Panc1 (cell line): ENCODE results near the gene HAND1. TPM values are rescaled to one million over a fixed set of nuclear protein-coding genes. Genes with fewer than 3 reads are reported as not detected.

Source experiments
- ATAC-seq: fragments of 200-7000 bp; cut with Tn5 transposase; 2 replicates; pipeline ENCODE4 v1.9.1; 2020; ENCODE audit warnings: mild to moderate bottlenecking, moderate library complexity
- BruUV-seq: library from RNA; stranded (reverse); fragments of 400-500 nt; replicated peaks from 2 replicates; lab custom pipeline; 2021; lab: Mats Ljungman, UMichigan
- CTCF ChIA-PET: fragments of 300-600 bp; sonication (Branson Sonifier 250); formaldehyde crosslinking; loops from one replicate; lab custom pipeline; 2022; ENCODE audit warnings: antibody characterized with exemption; lab: Charles Lee
- POLR2A ChIA-PET: fragments of 300-600 bp; sonication (Branson Sonifier 250); formaldehyde crosslinking; loops from one replicate; lab custom pipeline; 2022; ENCODE audit warnings: antibody characterized with exemption; lab: Charles Lee
- DNase-seq: peaks from one replicate; pipeline ENCODE4 v3.0.0-alpha.2; 2010; ENCODE audit warnings: low read depth, low spot score
- H3K27ac ChIP-seq: 2 replicates; pipeline ENCODE4 v1.5.1; 2011; ENCODE audit warnings: mild to moderate bottlenecking, low read length, inconsistent platforms
- H3K27me3 ChIP-seq: fragments of 200-500 bp; sonication (Bioruptor generic); 2 replicates; pipeline ENCODE4 v1.6.0; 2014; ENCODE audit warnings: low read length, inconsistent platforms; ENCODE audit not compliant: control insufficient read depth, insufficient read depth
- H3K36me3 ChIP-seq: fragments of 200-500 bp; sonication (Bioruptor generic); 2 replicates; pipeline ENCODE4 v1.5.1; 2014; ENCODE audit warnings: inconsistent platforms, mild to moderate bottlenecking, low read length, moderate library complexity; ENCODE audit not compliant: control insufficient read depth, insufficient read depth
- H3K4me1 ChIP-seq: 2 replicates; pipeline ENCODE4 v1.5.1; 2011; ENCODE audit warnings: inconsistent platforms, mild to moderate bottlenecking, low read length, moderate library complexity; ENCODE audit not compliant: control insufficient read depth, insufficient read depth
- H3K4me3 ChIP-seq, 2 experiments: 2 replicates each; pipeline ENCODE4 v1.5.1; 2011 to 2012; ENCODE audit warnings: low read depth in 2 of 2, low read length in 2 of 2, mild to moderate bottlenecking in 2 of 2, inconsistent platforms in 1 of 2, moderate library complexity in 1 of 2
- H3K9me3 ChIP-seq: fragments of 200-500 bp; sonication (Bioruptor generic); 2 replicates; pipeline ENCODE4 v1.5.1; 2014; ENCODE audit warnings: low read depth, mild to moderate bottlenecking, inconsistent platforms, low read length, moderate library complexity; ENCODE audit not compliant: control insufficient read depth, insufficient read depth
- POLR2AphosphoS5 ChIP-seq: IDR thresholded peaks from 2 replicates; pipeline ENCODE4 v1.6.1; 2012; ENCODE audit warnings: mild to moderate bottlenecking, low read depth, low read length, moderate library complexity
- SIN3A ChIP-seq: IDR thresholded peaks from 2 replicates; pipeline ENCODE4 v1.6.1; 2012; ENCODE audit warnings: low read depth, mild to moderate bottlenecking, low read length, moderate library complexity, borderline replicate concordance; ENCODE audit not compliant: insufficient read depth
- TCF7L2 ChIP-seq: IDR thresholded peaks from 2 replicates; pipeline ENCODE4 v1.6.1; 2011; ENCODE audit warnings: mild to moderate bottlenecking, low read depth, low read length, inconsistent platforms
- in situ Hi-C: cut with HindIII; loops from 2 replicates; pipeline ENCODE4 v1.10.0; 2016; ENCODE audit warnings: low sequenced_read_pairs, low pct_unique_long_range_greater_than_20kb
- intact Hi-C: fragments of 100-400 bp; cut with micrococcal nuclease; formaldehyde crosslinking; loops from one replicate; pipeline ENCODE4 v1.10.0; 2022; ENCODE audit not compliant: unreplicated experiment
- total RNA-seq: library from RNA; stranded (reverse); gene quantifications from one replicate; pipeline ENCODE4 v1.2.1, GENCODE V29; 2021; ENCODE audit not compliant: unreplicated experiment
- TF ChIP-seq, protein P1 (sequence below), 2 experiments: IDR thresholded peaks; 2 replicates each; pipeline ENCODE4 v1.6.1; 2011 to 2012; ENCODE audit warnings: low read depth in 2 of 2, control low read depth in 1 of 2, low read length in 1 of 2, mild to moderate bottlenecking in 1 of 2, moderate library complexity in 1 of 2; ENCODE audit not compliant: insufficient read depth in 1 of 2
- TF ChIP-seq, protein P2 (sequence below): fragments of 450-650 bp; IDR thresholded peaks from 2 replicates; pipeline ENCODE4 v1.5.1; 2017; ENCODE audit warnings: mild to moderate bottlenecking

HAND1 gene
- total RNA-seq, 1 experiment from 2014 or later = 0.10 TPM

DNA sequence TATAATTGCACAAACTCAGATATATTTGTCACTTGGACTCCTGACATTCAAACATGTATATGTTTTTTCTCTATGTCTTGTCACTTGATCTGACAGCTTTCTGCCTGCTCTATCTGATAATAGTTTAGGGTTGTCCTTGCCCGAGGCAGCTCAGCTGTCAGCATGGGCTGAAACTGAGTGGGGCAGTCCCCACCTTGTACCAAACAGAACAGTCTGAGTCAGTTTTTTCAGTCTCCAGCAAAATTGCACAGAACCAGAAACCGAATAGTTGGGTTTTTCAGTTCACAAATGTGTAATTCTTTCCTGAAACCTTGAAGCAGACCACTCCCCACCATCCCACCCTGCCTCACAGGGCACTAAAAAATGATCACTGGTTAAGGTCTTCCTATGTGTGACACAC is 9.5 kb upstream of the HAND1 start:
- H3K9me3 ChIP-seq = no peaks in the 10 kb centered on the region
- ChIA-PET POLR2A (no interaction called here), CTCF (no interaction called here)
- no peaks in the 10 kb centered on the region for H3K4me1 ChIP-seq
- no peak overlapping the region for H3K27ac ChIP-seq
- no peaks in the 10 kb centered on the region for H3K36me3 ChIP-seq
- intact Hi-C loops (no loop called here), in situ Hi-C loops (no loop called here)
- no TSS peak for BruUV-seq
- TF ChIP-seq, protein P1, sequence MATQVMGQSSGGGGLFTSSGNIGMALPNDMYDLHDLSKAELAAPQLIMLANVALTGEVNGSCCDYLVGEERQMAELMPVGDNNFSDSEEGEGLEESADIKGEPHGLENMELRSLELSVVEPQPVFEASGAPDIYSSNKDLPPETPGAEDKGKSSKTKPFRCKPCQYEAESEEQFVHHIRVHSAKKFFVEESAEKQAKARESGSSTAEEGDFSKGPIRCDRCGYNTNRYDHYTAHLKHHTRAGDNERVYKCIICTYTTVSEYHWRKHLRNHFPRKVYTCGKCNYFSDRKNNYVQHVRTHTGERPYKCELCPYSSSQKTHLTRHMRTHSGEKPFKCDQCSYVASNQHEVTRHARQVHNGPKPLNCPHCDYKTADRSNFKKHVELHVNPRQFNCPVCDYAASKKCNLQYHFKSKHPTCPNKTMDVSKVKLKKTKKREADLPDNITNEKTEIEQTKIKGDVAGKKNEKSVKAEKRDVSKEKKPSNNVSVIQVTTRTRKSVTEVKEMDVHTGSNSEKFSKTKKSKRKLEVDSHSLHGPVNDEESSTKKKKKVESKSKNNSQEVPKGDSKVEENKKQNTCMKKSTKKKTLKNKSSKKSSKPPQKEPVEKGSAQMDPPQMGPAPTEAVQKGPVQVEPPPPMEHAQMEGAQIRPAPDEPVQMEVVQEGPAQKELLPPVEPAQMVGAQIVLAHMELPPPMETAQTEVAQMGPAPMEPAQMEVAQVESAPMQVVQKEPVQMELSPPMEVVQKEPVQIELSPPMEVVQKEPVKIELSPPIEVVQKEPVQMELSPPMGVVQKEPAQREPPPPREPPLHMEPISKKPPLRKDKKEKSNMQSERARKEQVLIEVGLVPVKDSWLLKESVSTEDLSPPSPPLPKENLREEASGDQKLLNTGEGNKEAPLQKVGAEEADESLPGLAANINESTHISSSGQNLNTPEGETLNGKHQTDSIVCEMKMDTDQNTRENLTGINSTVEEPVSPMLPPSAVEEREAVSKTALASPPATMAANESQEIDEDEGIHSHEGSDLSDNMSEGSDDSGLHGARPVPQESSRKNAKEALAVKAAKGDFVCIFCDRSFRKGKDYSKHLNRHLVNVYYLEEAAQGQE (IDR thresholded peaks at IDR 0.05; ENCODE audit: insufficient read depth in 1 of 2, low read depth in 2 of 2, low read length in 1 of 2) = no peak
- TF ChIP-seq TCF7L2 (no peak), POLR2AphosphoS5 (no peak), SIN3A (no peak)
- TF ChIP-seq, protein P2, sequence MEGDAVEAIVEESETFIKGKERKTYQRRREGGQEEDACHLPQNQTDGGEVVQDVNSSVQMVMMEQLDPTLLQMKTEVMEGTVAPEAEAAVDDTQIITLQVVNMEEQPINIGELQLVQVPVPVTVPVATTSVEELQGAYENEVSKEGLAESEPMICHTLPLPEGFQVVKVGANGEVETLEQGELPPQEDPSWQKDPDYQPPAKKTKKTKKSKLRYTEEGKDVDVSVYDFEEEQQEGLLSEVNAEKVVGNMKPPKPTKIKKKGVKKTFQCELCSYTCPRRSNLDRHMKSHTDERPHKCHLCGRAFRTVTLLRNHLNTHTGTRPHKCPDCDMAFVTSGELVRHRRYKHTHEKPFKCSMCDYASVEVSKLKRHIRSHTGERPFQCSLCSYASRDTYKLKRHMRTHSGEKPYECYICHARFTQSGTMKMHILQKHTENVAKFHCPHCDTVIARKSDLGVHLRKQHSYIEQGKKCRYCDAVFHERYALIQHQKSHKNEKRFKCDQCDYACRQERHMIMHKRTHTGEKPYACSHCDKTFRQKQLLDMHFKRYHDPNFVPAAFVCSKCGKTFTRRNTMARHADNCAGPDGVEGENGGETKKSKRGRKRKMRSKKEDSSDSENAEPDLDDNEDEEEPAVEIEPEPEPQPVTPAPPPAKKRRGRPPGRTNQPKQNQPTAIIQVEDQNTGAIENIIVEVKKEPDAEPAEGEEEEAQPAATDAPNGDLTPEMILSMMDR = no peak
- peaks cover 30% of the 10 kb centered on the region for H3K27me3 ChIP-seq
- DNase-seq = no peak
- ATAC-seq = no peak
- no peak overlapping the region for H3K4me3 ChIP-seq

DNA sequence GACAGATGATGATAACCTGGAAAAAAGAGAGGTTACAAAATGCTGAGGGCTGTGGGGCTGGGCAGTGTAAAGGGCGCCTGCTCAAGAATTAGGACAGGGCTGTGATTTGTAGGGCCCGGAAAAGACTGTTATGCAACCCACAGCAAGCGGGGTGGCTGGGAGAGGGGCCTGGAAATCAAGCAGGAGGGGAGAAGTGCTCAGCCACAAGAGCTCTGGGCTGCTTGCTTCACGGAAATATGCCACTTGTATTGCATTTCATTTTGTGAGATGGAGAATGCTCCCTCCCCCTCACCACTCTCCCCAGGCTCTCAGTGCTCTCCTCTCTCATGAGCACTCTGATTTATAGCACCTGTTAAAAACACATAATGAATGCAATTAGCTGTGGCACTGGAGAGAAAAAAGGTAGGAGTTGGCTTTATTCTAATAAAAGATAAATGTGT is 8.4 kb upstream of the HAND1 start:
- ATAC-seq (no peak), DNase-seq (no peak)
- ChIA-PET POLR2A (no interaction called here), CTCF (no interaction called here)
- H3K4me1 ChIP-seq = no peaks in the 10 kb centered on the region
- BruUV-seq = no TSS peak
- no peaks in the 10 kb centered on the region for H3K9me3 ChIP-seq
- H3K4me3 ChIP-seq = no peak overlapping the region
- no peaks in the 10 kb centered on the region for H3K36me3 ChIP-seq
- H3K27ac ChIP-seq = no peak overlapping the region
- peaks cover 30% of the 10 kb centered on the region for H3K27me3 ChIP-seq
- in situ Hi-C loops = no loop called here
- intact Hi-C loops = no loop called here
- TF ChIP-seq, protein P2 = no peak
- no peak for TF ChIP-seq SIN3A
- TF ChIP-seq, protein P1 (IDR thresholded peaks at IDR 0.05; ENCODE audit: insufficient read depth in 1 of 2, low read depth in 2 of 2, low read length in 1 of 2) = no peak
- no peak for TF ChIP-seq TCF7L2
- no peak for TF ChIP-seq POLR2AphosphoS5
